H1 (cell line): ENCODE results near the gene EDEM1. TPM values are rescaled to one million over a fixed set of nuclear protein-coding genes. Genes with fewer than 3 reads are reported as not detected.

Experiments used
- ASH2L ChIP-seq: fragments of 200-600, 300-600 bp; sonication (generic); IDR thresholded peaks from one replicate; pipeline ENCODE4 v1.7.1; 2017; ENCODE audit warnings: low read length
- CHD2 ChIP-seq: IDR thresholded peaks from 2 replicates; pipeline ENCODE4 v1.6.1; 2012; ENCODE audit warnings: low read length, improper control_type of control experiment
- EGR1 ChIP-seq: IDR thresholded peaks from 2 replicates; pipeline ENCODE4 v1.6.1; 2011; ENCODE audit warnings: low read depth, low read length, borderline replicate concordance
- GABPA ChIP-seq: IDR thresholded peaks from 2 replicates; pipeline ENCODE4 v1.6.1; 2011; ENCODE audit warnings: mild to moderate bottlenecking, low read length, moderate library complexity, borderline replicate concordance; ENCODE audit not compliant: insufficient read depth
- HDAC6 ChIP-seq: IDR thresholded peaks from one replicate; pipeline ENCODE4 v1.7.1; 2012; ENCODE audit warnings: low read depth, mild to moderate bottlenecking, inconsistent platforms, low read length, moderate library complexity
- KDM1A ChIP-seq: fragments of 200-600, 300-600 bp; sonication (generic); IDR thresholded peaks from 2 replicates; pipeline ENCODE4 v1.7.1; 2016; ENCODE audit warnings: mild to moderate bottlenecking, low read length, borderline replicate concordance
- KDM4A ChIP-seq: IDR thresholded peaks from one replicate; pipeline ENCODE4 v1.7.1; 2012; ENCODE audit warnings: low read depth, mild to moderate bottlenecking, moderate library complexity, low read length, inconsistent platforms; ENCODE audit not compliant: severe bottlenecking
- POU5F1 ChIP-seq: IDR thresholded peaks from 2 replicates; pipeline ENCODE4 v1.6.1; 2011; ENCODE audit warnings: low read depth, mild to moderate bottlenecking, low read length, moderate library complexity
- RAD21 ChIP-seq, 2 experiments: IDR thresholded peaks in 1 of 2; conservative IDR thresholded peaks in 1 of 2; 2 replicates each; pipeline ENCODE4 v1.6.1; 2011; ENCODE audit warnings: low read depth in 2 of 2, low read length in 2 of 2, improper control_type of control experiment in 1 of 2, inconsistent platforms in 1 of 2, mild to moderate bottlenecking in 1 of 2, moderate library complexity in 1 of 2
- RNF2 ChIP-seq: fragments of 200-900, 300-1000 bp; sonication (generic); IDR thresholded peaks from 2 replicates; pipeline ENCODE4 v1.7.1; 2016; ENCODE audit warnings: borderline replicate concordance, low read depth, mild to moderate bottlenecking, antibody characterized with exemption, low read length; ENCODE audit not compliant: poor library complexity, severe bottlenecking; ENCODE audit errors: missing control alignments
- SP1 ChIP-seq: IDR thresholded peaks from 2 replicates; pipeline ENCODE4 v1.6.1; 2011; ENCODE audit warnings: low read depth, low read length
- TBP ChIP-seq: IDR thresholded peaks from 2 replicates; pipeline ENCODE4 v1.6.1; 2011; ENCODE audit warnings: low read depth, low read length, improper control_type of control experiment
- TCF12 ChIP-seq: IDR thresholded peaks from 2 replicates; pipeline ENCODE4 v1.6.1; 2011; ENCODE audit warnings: low read depth, mild to moderate bottlenecking, low read length
- ZNF274 ChIP-seq: IDR thresholded peaks from 2 replicates; pipeline ENCODE4 v1.7.0; 2012; ENCODE audit warnings: low read length, borderline replicate concordance; ENCODE audit errors: extremely low read depth
- polyA plus RNA-seq, 7 experiments: library from polyadenylated mRNA; depleted of rRNA in 3 of 7; stranded (reverse) in 5 of 7; unstranded in 2 of 7; fragments of >200 nt in 5 of 7; fragments of 200-250 nt in 2 of 7; gene quantifications; 1 replicate in 5 of 7; 2 replicates in 1 of 7; 4 replicates in 1 of 7; pipeline versions ENCODE4 v1.2.1 to v1.2.3, GENCODE V29; 2011 to 2013; ENCODE audit warnings: missing spikeins in 2 of 7, mixed read lengths in 2 of 7
- total RNA-seq: library from RNA; stranded (reverse); fragmentation: NEBNext Ultra II Directional; extraction: Animal tissue kit (Norgen Biotek cat#: 25700); gene quantifications from 2 replicates; pipeline ENCODE4 v1.2.1, GENCODE V29; 2021
- TF ChIP-seq, protein P1 (sequence below): IDR thresholded peaks from 2 replicates; pipeline ENCODE4 v1.6.1; 2011; ENCODE audit warnings: low read length, improper control_type of control experiment

The EDEM1 gene
- total and polyA plus RNA-seq, 2 of the 8 experiments (the other 6 are each of a cell fraction or from before 2014, with no cell fraction given) = 4.8 to 16.4 TPM

DNA sequence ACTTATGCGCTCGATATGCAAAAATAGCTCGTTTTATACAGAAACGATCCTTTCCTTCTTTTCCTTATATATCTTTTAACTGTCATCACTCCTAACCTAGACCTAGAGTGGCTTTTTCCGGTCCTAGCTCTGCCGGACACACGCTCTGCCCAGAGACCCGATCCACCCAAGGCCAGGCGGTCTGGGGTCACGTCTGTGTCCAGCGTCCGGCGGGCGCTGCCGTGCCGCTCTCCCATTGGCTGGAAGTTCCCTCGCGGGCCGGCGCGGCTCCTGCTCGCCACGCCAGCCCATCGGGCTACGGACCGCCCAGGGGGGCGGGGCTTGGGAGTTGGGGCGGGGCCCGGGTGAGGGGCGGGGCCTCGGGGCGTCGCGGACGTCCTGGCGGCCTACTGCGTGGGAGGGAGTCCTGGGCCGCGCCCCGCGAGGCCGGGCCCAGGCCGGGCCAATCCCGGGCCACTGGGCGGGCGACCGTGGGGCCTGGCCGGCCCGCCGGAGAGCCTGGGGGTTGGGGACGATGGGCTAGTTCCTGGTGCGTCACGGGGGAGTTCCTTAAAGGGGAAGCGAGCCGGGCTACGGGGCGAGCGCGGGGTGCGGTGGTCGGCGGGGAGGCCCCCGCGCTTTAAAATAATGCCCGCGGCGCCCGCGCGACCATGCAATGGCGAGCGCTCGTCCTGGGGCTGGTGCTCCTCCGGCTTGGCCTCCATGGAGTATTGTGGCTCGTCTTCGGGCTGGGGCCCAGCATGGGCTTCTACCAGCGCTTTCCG lies at the start of gene EDEM1 (continued):
- TF ChIP-seq RAD21 (IDR thresholded peaks at IDR 0.05 in 1 of 2, conservative IDR thresholded peaks at IDR 0.05 in 1 of 2; ENCODE audit: low read depth in 2 of 2, low read length in 2 of 2) = no peak
- no peak for TF ChIP-seq ZNF274
- peak; percentile 74; the same call in 1 of the 2 replicates for TF ChIP-seq EGR1
- no peak for TF ChIP-seq CHD2
- TF ChIP-seq KDM1A = no peak
- TF ChIP-seq HDAC6 = no peak
- 0 out of 2 replicates have a peak, but pooled peaks have one; percentile 38 for TF ChIP-seq TBP
- TF ChIP-seq KDM4A = peak; percentile 87
- TF ChIP-seq, protein P1, sequence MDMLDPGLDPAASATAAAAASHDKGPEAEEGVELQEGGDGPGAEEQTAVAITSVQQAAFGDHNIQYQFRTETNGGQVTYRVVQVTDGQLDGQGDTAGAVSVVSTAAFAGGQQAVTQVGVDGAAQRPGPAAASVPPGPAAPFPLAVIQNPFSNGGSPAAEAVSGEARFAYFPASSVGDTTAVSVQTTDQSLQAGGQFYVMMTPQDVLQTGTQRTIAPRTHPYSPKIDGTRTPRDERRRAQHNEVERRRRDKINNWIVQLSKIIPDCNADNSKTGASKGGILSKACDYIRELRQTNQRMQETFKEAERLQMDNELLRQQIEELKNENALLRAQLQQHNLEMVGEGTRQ = no peak
- TF ChIP-seq POU5F1 = no peak
- no peak for TF ChIP-seq TCF12
- no peak for TF ChIP-seq GABPA
- peak; percentile 98 for TF ChIP-seq ASH2L
- TF ChIP-seq SP1 = 0 out of 2 replicates have a peak, but pooled peaks have one; percentile 28
- no peak for TF ChIP-seq RNF2
